ENCODE measurements around the gene PIK3AP1. TPM values are rescaled to one million over a fixed set of nuclear protein-coding genes. Genes with fewer than 3 reads are reported as not detected.

PIK3AP1 gene
- total RNA-seq, 1 donor from 2014 or later, result 3.8 TPM

DNA sequence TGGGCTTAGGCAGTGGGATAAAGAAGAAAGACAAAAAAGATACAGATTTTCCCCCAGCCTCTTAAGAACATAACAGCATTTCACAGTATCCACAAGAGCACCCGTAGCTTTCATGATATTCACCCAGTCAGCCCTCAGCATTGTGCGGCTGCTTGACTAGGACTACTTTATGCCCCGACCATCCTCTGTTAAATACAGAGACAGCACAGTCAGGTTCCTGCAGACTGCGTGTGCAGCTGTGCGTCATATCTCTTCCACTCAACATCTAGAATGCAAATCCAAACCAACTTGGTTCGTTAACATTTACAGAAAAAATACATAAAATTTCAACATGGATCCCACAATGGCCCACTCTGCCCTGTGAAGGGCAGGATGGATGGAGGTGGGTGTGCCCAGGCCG is 33.8 kb downstream of the PIK3AP1 start:
- H3K9ac ChIP-seq, result no peak overlapping the region
- Mint-ChIP-seq H3K4me3 (no peak overlapping the region), H3K27me3 (ENCODE audit: insufficient read depth, low read depth) (peaks cover 2% of the 10 kb centered on the region), H3K36me3 (no peaks in the 10 kb centered on the region), H3K9me3 (no peaks in the 10 kb centered on the region), H3K4me1 (no peaks in the 10 kb centered on the region), H3K27ac (no peak overlapping the region)
- H3K79me2 ChIP-seq (ENCODE audit: low read depth), result no peaks in the 10 kb centered on the region
- no peak overlapping the region for H3K4me2 ChIP-seq
- H3K27ac ChIP-seq, result no peak overlapping the region
- no peaks in the 10 kb centered on the region for H3K36me3 ChIP-seq
- no peaks in the 10 kb centered on the region for H3K9me3 ChIP-seq (ENCODE audit: low read depth)
- H3K27me3 ChIP-seq, result no peaks in the 10 kb centered on the region
- H4K20me1 ChIP-seq (ENCODE audit: low read depth), result no peaks in the 10 kb centered on the region
- no peak overlapping the region for H2AFZ ChIP-seq (replicated peaks)
- TF ChIP-seq, protein P1, sequence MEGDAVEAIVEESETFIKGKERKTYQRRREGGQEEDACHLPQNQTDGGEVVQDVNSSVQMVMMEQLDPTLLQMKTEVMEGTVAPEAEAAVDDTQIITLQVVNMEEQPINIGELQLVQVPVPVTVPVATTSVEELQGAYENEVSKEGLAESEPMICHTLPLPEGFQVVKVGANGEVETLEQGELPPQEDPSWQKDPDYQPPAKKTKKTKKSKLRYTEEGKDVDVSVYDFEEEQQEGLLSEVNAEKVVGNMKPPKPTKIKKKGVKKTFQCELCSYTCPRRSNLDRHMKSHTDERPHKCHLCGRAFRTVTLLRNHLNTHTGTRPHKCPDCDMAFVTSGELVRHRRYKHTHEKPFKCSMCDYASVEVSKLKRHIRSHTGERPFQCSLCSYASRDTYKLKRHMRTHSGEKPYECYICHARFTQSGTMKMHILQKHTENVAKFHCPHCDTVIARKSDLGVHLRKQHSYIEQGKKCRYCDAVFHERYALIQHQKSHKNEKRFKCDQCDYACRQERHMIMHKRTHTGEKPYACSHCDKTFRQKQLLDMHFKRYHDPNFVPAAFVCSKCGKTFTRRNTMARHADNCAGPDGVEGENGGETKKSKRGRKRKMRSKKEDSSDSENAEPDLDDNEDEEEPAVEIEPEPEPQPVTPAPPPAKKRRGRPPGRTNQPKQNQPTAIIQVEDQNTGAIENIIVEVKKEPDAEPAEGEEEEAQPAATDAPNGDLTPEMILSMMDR (IDR thresholded peaks at IDR 0.05), result no peak
- no peak for TF ChIP-seq EZH2phosphoT487 (IDR thresholded peaks at IDR 0.05)
- TF ChIP-seq EZH2 (IDR thresholded peaks at IDR 0.05), result no peak
- H3F3A ChIP-seq (ENCODE audit: low read depth), result no peaks in the 10 kb centered on the region
- H3K4me3 ChIP-seq, result no peak overlapping the region
- H3K4me1 ChIP-seq, result peaks cover 4% of the 10 kb centered on the region
- no peak for DNase-seq (ENCODE audit: low spot score)

DNA sequence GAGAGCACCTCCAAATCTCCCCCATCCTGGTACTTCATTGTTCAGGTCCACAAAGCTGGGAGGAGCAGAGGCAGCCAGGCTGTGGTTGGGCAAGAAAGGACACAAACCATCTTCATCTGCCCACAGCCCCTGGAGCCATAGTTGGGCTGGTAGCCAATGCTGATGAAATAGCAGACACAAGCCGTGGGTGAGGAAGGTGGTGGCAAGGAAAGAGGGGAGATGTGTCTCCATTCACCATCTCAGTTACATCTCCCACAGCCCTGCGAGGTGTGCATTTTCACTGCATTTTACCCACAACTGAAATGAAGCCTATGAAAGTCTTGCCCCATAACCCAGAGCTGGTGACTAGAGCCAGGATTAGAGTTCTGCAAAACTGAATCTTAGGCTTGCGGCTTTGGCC is 35.0 kb downstream of the PIK3AP1 start:
- Histone ChIP-seq H3K9ac (no peak overlapping the region), H3K79me2 (ENCODE audit: low read depth) (no peaks in the 10 kb centered on the region), H3K27me3 (no peaks in the 10 kb centered on the region), H3K36me3 (no peaks in the 10 kb centered on the region), H3K4me3 (no peak overlapping the region), H4K20me1 (ENCODE audit: low read depth) (no peaks in the 10 kb centered on the region), H3K4me2 (no peak overlapping the region), H3F3A (ENCODE audit: low read depth) (no peaks in the 10 kb centered on the region), H3K9me3 (ENCODE audit: low read depth) (no peaks in the 10 kb centered on the region), H2AFZ (replicated peaks) (no peak overlapping the region), H3K27ac (no peak overlapping the region), H3K4me1 (no peaks in the 10 kb centered on the region)
- TF ChIP-seq EZH2 (IDR thresholded peaks at IDR 0.05), result no peak
- no peak for TF ChIP-seq EZH2phosphoT487 (IDR thresholded peaks at IDR 0.05)
- TF ChIP-seq, protein P1 (IDR thresholded peaks at IDR 0.05), result no peak
- H3K9me3 Mint-ChIP-seq, result no peaks in the 10 kb centered on the region
- H3K27me3 Mint-ChIP-seq (ENCODE audit: insufficient read depth, low read depth), result peaks cover 2% of the 10 kb centered on the region
- H3K4me1 Mint-ChIP-seq, result no peaks in the 10 kb centered on the region
- H3K4me3 Mint-ChIP-seq, result no peak overlapping the region
- DNase-seq (ENCODE audit: low spot score), result no peak
- no peak overlapping the region for H3K27ac Mint-ChIP-seq
- no peaks in the 10 kb centered on the region for H3K36me3 Mint-ChIP-seq

DNA sequence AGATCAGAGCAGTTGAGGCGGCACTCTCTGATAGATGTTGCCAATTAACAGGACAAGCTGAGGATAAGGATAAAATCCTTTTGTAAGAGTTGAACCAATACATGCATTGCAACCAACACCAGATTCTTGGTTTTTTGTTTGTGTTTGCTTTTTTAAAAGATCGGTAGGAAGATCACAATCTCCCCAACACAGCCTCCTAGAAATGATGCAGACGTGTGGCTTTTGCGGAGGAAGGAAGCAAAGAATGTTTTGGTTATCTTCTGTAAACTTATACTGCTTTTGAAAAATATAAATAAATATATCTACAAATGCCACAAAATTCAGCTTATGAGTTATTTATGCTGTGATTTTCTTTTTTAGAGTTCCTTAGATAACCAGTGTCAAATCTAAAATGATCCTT is 35.5 kb downstream of the PIK3AP1 start:
- no peaks in the 10 kb centered on the region for H4K20me1 ChIP-seq (ENCODE audit: low read depth)
- H3K27me3 ChIP-seq, result no peaks in the 10 kb centered on the region
- H3K9ac ChIP-seq, result no peak overlapping the region
- no peak overlapping the region for H3K4me2 ChIP-seq
- Mint-ChIP-seq H3K36me3 (no peaks in the 10 kb centered on the region), H3K27ac (no peak overlapping the region), H3K27me3 (ENCODE audit: insufficient read depth, low read depth) (peaks cover 2% of the 10 kb centered on the region), H3K9me3 (no peaks in the 10 kb centered on the region), H3K4me1 (no peaks in the 10 kb centered on the region), H3K4me3 (no peak overlapping the region)
- TF ChIP-seq EZH2phosphoT487 (IDR thresholded peaks at IDR 0.05), result no peak
- TF ChIP-seq, protein P1 (IDR thresholded peaks at IDR 0.05), result no peak
- no peak for TF ChIP-seq EZH2 (IDR thresholded peaks at IDR 0.05)
- no peaks in the 10 kb centered on the region for H3K9me3 ChIP-seq (ENCODE audit: low read depth)
- no peak overlapping the region for H3K4me3 ChIP-seq
- no peak overlapping the region for H3K27ac ChIP-seq
- no peak overlapping the region for H2AFZ ChIP-seq (replicated peaks)
- DNase-seq (ENCODE audit: low spot score), result no peak
- no peaks in the 10 kb centered on the region for H3F3A ChIP-seq (ENCODE audit: low read depth)
- H3K79me2 ChIP-seq (ENCODE audit: low read depth), result no peaks in the 10 kb centered on the region
- no peaks in the 10 kb centered on the region for H3K4me1 ChIP-seq
- no peaks in the 10 kb centered on the region for H3K36me3 ChIP-seq
